BJ (cell line): ENCODE measurements around the gene STUB1. TPM values are rescaled to one million over a fixed set of nuclear protein-coding genes. Genes with fewer than 3 reads are reported as not detected.
A peak's percentile ranks its signal among the peaks of the same experiment; 100 is the strongest.
"Not testable (repeated sequence)": the region's sequence is repeated elsewhere in the genome, so short reads cannot be mapped to it uniquely, and the experiment has no call there.

Experiments used
- CTCF ChIA-PET: fragments of 350-600 bp; formaldehyde crosslinking; extraction: SDS; loops from one replicate; lab custom pipeline; 2021; ENCODE audit warnings: antibody characterized with exemption, inconsistent platforms; lab: Yijun Ruan, JAX
- POLR2A ChIA-PET: fragments of 300-600 bp; sonication (Branson Sonifier 250); formaldehyde crosslinking; extraction: SDS; loops from one replicate; lab custom pipeline; 2021; ENCODE audit warnings: antibody characterized with exemption; lab: Charles Lee
- DNase-seq: peaks from one replicate; pipeline ENCODE4 v3.0.0-alpha.2; 2011; ENCODE audit warnings: low read depth
- H3K27me3 ChIP-seq: 2 replicates; pipeline ENCODE4 v1.6.0; 2011; ENCODE audit warnings: low read length; ENCODE audit not compliant: control insufficient read depth, insufficient read depth
- H3K36me3 ChIP-seq: 2 replicates; pipeline ENCODE4 v1.5.1; 2011; ENCODE audit warnings: low read length; ENCODE audit not compliant: control insufficient read depth, insufficient read depth
- H3K4me3 ChIP-seq: 2 replicates; pipeline ENCODE4 v1.5.1; 2011; ENCODE audit warnings: low read depth, mild to moderate bottlenecking, control low read depth, low read length
- CTCF ChIP-seq: IDR thresholded peaks from 2 replicates; pipeline ENCODE4 v1.5.1; 2011; ENCODE audit warnings: low read depth, mild to moderate bottlenecking, control low read depth, inconsistent platforms, low read length, moderate library complexity; ENCODE audit not compliant: insufficient read depth
- polyA plus RNA-seq: library from polyadenylated mRNA; depleted of rRNA; stranded (reverse); fragments of >200 nt; gene quantifications from 2 replicates; pipeline ENCODE4 v1.2.3, GENCODE V29; 2011

STUB1 gene
- polyA plus RNA-seq, 1 experiment = 148 TPM

- POLR2A ChIA-PET = interaction anchor here (0.7 kb wide), 1 partner anchor 48 kb away, joined by 18 read pairs; the partner anchor contains the start of gene MSLN
- H3K4me3 ChIP-seq, H3K36me3 ChIP-seq, H3K27me3 ChIP-seq: not testable (repeated sequence)
- DNase-seq = peak; percentile 91
- TF ChIP-seq CTCF = peak; percentile 57
- CTCF ChIA-PET = interaction anchor here (0.7 to 5.5 kb wide), 30 partner anchors 8 to 493 kb away, joined by 3 to 120 read pairs (median 4); partner anchors contain the start of genes ANTKMT, CCDC78, CHTF18 and HAGHL
These were observed 32.6 kb downstream of the STUB1 start for GRCh38 chr16:712740-713250.

GRCh38 chr16:714079-714478, 33.9 kb downstream of the STUB1 start:
- POLR2A ChIA-PET = no interaction called here
- CTCF ChIA-PET = interaction anchor here (0.6 to 5.5 kb wide), 4 partner anchors 12 to 72 kb away, joined by 3 to 120 read pairs (median 3); partner anchors contain the start of genes CHTF18 and RPUSD1
- H3K4me3 ChIP-seq = no peak overlapping the region

GRCh38 chr16:714558-715476, 34.6 kb downstream of the STUB1 start, which contains the start of gene METRN:
Gene METRN (plus strand): TSS chr16:715118. CDS start chr16:715290, 172 bp downstream.
- no peaks in the 10 kb centered on the region for H3K27me3 ChIP-seq
- no peaks in the 10 kb centered on the region; the same call in 1 of the 2 replicates for H3K36me3 ChIP-seq
- ChIA-PET CTCF (interaction anchor here (0.7 to 5.5 kb wide), 5 partner anchors 8 to 97 kb away, joined by 3 to 120 read pairs (median 5); partner anchors contain the start of genes CCDC78, CHTF18 and RPUSD1), POLR2A (interaction anchor here (0.6 kb wide), 1 partner anchor 14 kb away, joined by 3 read pairs; no protein-coding TSS in a partner anchor)
- TF ChIP-seq CTCF = no peak
- DNase-seq = no peak
- H3K4me3 ChIP-seq = peak within 1 kb of the TSS; percentile 64

More at GRCh38 chr16:714079-714478, 33.9 kb downstream of the STUB1 start:
- no peak for DNase-seq
- TF ChIP-seq CTCF = no peak
- Histone ChIP-seq H3K27me3 (no peaks in the 10 kb centered on the region; the same call in 1 of the 2 replicates), H3K36me3 (no peaks in the 10 kb centered on the region; the same call in 1 of the 2 replicates)

- ChIA-PET POLR2A (interaction anchor here (0.6 kb wide), 1 partner anchor 13 kb away, joined by 3 read pairs; no protein-coding TSS in a partner anchor), CTCF (interaction anchor here (0.7 to 5.5 kb wide), 8 partner anchors 8 to 340 kb away, joined by 3 to 120 read pairs (median 4); partner anchors contain the start of genes CCDC78, CHTF18, CIAO3 and RPUSD1)
- TF ChIP-seq CTCF = no peak
- Histone ChIP-seq H3K4me3 (peak overlapping the region; percentile 64), H3K27me3 (no peaks in the 10 kb centered on the region), H3K36me3 (no peaks in the 10 kb centered on the region; the same call in 1 of the 2 replicates)
- DNase-seq = no peak
These were observed 35.4 kb downstream of the STUB1 start for GRCh38 chr16:715477-716199.
